Brain pericyte (primary cell): ENCODE results near the gene RMDN3.

Experiments
- DNase-seq: peaks from one replicate; pipeline ENCODE4 v3.0.0-alpha.2; 2012; ENCODE audit warnings: low read depth, low spot score

Gene RMDN3

DNA sequence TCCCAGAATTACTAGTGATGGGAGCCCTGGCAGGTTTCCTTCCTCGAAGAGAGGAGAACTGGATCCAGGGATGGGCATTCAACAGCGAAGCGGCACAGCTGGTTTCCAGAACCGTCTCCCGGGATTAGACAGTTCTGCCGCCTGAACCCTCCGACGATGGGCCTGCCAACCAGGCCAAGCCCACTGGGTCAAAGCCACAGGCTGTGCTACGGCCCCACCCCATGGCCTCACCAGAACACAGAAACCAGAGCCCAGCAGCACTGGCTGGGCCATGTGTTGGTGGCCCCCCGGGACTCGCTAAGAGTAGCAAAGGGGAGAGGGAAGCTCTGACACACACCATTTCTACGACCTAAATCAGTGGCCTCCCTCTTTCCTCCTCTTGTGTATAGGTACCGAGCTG lies 17.0 kb upstream of the RMDN3 start:
- no peak for DNase-seq

DNA sequence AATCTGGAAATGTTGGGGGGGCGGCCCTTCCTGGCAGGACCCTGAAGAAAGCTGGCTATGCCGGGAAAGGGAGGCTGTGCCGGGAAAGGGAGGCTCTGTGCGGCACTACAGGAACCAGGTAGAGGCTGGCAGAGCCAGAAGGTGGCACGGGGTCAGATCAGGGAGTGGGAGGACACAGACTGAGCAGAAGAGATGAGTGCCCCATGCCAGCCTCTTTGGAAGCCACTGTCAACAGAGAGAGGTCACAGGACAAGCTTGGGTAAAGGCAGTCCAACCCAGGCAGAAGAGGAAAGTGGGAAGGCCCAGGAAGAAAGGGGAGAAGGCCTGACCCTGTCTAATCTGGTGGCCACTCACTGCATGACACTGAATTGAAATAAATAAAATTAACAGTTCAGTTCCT lies 16.2 kb upstream of the RMDN3 start:
- DNase-seq = no peak

DNA sequence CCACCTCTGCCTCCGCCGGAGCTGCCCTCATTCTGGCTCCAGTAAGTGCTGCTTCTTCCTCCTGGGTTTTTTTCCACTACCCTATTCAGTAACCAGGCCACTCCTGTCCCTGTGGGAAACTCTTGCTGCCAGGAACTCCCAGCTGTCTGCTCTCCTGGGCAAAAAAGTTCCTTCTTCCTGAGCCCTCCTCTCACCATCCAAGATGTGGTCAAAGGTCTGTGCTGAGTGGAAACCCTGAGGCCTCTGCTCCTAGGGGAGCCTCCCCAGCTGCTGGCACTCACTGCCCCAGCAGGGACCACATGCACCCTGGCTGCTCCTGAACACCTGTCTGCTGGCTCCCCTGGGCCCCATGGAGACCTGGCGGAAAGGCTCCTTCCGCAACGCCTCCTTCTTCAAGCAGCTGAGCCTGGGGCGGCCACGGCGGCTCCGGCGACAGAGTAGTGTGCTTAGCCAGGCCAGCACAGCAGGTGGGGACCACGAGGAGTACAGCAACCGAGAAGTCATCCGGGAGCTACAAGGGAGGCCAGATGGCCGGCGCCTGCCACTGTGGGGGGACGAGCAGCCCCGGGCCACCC lies 15.2 kb upstream of the RMDN3 start:
- DNase-seq = no peak

DNA sequence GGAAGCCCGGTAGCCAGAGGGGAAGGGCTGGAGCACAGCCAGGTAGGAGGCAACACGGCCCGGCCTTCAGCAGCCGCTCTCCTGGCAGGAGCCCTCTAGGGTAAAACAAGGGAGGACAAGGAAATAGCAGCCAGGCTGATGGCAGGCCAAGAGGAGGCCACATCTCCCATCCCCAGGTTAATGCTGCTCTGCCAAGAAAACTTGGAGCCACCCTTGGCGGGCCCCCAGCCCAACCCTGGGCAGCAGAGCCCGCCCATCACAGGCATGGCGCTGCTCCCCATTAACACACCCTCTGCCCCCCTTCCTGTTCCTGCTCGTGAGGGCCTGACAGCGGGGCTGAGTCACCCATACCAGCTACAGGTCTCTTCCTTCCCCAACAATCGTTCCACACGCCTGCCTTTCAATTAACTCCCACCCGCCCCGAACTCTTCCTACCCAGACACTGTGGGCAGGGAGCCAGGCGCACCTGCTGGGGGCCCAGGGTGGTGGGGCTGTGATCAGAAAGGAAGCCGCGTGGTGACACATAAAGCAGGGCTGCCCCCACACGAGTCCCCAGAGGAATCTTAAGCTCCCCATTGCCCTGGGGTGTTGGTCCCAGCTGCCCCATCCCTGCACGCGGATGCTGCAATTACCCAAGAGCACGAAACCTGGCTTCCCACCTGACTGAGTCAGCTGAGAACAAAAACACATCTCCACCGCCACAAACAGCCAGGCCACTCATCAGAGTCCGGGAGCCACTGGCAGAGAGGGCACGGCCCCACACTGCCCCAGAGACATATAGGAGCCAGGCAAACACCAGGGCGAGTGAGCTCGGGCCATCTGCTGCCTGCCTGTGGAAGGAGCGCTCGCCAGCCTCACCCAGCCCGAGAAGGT lies 14.5 kb upstream of the RMDN3 start, which contains the start of gene C15orf62:
C15orf62 (plus strand) TSS at position 707 of the 873 bp plus-strand sequence. CDS start 516 bp downstream, outside the sequence.
- DNase-seq = no peak

DNA sequence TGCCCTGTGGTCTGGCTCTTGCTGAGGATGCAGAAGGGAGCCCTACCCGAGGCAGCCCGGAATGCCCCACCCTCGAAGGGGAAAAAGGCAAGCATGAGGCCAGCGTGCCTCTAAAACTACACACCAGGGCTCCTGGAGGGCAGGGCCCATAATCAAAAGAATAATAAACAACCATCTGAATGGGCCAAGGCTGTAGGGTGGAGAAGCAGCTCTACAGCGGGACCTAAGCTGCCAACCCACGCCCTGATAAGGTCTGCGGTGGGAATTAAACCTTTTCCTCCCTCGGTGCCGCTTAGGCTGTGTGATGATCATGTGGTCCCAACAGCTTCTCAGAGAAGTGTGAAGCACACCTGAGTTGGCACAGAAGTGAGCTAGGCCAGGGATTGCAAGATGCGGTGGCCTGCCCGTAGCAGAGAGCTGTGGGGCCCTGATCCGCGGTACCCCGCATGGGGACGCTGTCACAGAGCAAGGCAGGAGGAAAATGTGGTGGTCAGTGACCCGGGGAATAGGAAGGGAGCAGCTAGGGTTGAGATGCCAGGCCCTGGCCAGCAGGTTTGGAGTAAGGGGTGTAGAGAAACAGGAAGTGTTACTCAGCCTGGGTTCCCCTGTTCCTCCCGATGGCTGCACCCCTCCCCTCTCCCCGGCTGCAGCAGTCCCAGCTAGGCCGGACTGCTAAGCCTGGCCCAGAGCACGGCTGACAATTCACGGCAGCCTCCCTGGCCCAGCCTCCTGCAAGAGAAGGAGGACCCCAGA lies 13.6 kb upstream of the RMDN3 start:
- DNase-seq = no peak

DNA sequence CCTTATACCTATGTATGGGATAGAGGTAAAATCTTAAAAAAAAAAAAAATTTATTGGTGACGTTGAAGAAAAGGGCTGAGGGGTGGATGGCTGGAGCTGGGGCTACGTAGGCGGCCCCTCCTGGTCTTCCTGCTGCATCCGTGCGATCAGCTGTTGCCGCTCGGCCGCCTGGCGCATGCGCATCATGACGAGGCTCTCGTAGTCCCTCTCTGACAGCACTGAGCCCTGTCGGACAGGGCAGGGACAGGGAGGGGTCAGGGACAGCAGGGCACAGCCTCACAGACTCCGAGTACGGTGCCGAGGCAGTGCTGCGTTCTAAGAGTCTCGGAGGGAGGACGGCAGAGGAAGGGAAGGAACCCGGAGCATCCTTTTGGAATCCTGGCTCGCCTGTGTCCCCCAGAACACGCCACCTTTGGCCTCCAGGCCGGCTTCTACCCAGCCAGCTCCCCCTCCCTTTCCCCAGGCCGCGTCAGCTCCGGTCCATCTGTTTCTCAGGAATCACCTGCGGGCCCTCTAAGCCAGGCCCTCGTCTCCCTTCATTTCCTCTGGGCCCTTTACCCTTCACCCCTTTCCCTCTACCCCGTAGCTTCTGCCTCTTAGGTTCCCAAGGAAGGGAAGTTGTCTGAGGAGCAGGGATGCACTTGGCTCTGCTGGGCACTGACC lies 12.9 kb upstream of the RMDN3 start:
- DNase-seq = no peak

GRCh38 chr15:40766906-40767837 lies 12.1 kb upstream of the RMDN3 start:
- no peak for DNase-seq

- no peak for DNase-seq
These were observed 11.3 kb upstream of the RMDN3 start for GRCh38 chr15:40766194-40766815.

DNA sequence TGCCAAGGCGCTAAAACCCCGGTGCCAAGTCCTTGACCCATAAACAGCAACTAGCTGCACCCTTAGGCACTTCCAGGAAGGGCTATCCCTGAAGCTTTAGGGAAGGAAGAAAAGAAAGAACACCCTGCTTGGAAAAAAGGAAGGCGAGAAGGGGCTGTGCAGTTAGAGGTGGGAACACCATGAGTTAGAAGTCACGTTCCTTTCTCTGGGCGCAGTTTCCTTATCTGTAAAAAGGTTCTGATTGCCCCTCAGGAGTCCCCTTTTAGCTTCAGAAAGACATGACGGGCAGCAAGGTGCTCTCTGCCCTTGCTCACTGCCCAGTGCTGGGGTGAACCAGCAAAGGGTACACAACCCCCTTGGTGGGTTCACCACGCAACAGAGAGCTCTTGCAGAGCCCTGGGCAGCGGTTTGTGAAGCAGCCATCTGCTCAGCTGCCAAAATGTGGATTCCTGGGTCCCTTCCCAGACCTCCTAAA lies 9.6 kb upstream of the RMDN3 start:
- DNase-seq = no peak

- no peak for DNase-seq
These were observed 9.0 kb upstream of the RMDN3 start, which contains the start of gene GCHFR for GRCh38 chr15:40763801-40764628. Gene GCHFR (plus strand): TSS chr15:40764068. CDS start chr15:40764181, 113 bp downstream.

GRCh38 chr15:40762919-40763800 lies 8.1 kb upstream of the RMDN3 start:
- no peak for DNase-seq

DNA sequence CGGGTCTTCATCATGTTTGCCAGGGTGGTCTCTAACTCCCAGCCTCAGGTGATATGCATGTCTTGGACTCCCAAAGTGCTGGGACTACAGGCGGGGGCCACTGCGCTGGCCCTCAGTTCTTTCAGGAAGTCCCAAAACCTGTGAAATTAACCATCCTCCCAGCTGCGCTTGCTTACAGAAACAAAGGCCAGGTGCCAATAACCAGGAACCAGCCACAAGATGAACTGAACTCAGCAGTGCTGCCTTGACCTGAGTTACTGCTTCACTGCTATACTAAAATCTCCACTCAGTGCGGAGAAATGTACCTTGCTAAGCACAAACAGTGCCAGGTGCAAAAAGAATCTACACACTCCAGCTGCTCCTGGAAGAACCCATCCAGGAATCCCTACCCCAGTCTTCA lies 4.9 kb upstream of the RMDN3 start:
- DNase-seq = no peak

GRCh38 chr15:40756938-40757337 lies 1.9 kb upstream of the RMDN3 start:
- DNase-seq = no peak

DNA sequence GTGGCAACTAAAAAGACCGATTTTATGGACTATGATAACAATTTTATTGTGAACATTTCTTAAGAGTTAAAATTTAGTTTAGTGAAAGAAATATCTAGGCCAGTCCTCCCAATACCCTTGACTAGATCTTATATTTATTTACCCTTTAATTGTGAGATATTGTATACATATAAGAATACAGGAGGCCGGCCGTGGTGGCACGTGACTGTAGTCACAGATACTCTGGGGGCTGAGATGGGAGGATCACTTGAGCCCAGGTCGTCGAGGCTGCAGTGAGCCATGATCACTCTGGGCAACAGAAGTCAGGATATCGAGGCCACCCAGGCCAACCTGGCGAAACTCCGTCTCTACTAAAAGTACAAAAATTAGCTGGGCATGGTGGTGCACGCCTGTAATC lies 756 bp upstream of the RMDN3 start:
- DNase-seq = no peak

DNA sequence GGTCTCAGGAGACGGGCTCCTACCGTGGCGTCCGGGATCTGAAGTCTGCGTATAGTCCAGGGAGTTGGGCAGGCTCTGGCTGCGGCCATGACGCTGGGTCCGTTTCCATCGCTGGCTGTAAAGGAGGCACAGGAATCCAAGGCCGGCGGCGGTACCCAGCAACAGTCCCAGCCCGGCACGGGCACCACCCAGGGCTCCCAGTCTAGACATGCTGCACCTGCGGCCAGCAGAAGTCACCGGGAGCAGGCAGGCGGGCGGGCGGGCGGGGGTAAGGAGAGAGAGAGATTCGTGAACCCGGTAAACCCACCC lies 526 bp downstream of the RMDN3 start:
- DNase-seq = no peak

GRCh38 chr15:40751745-40752144 lies 3.3 kb downstream of the RMDN3 start:
- DNase-seq = no peak

GRCh38 chr15:40750885-40751284 lies 4.2 kb downstream of the RMDN3 start:
- DNase-seq = no peak

GRCh38 chr15:40749151-40749630 lies 5.9 kb downstream of the RMDN3 start:
- no peak for DNase-seq
